Subcutaneous abdominal adipose tissue (tissue), 5 donors: ENCODE data around the gene ELOA2.
"Not testable (repeated sequence)": the region's sequence is repeated elsewhere in the genome, so short reads cannot be mapped to it uniquely, and the experiment has no call there.

Source experiments
- H3K27ac ChIP-seq: one replicate; pipeline ENCODE4 v1.7.0; 2013; ENCODE audit warnings: low read depth, mild to moderate bottlenecking, inconsistent platforms, low read length, moderate library complexity
- H3K27me3 ChIP-seq, 5 donors: one replicate each; pipeline ENCODE4 v1.7.0; 2013; ENCODE audit warnings: low read length in 5 of 5, inconsistent platforms in 1 of 5; ENCODE audit not compliant: control insufficient read depth in 5 of 5, insufficient read depth in 4 of 5
- H3K36me3 ChIP-seq, 5 donors: one replicate each; pipeline ENCODE4 v1.7.0; 2013; ENCODE audit warnings: low read length in 5 of 5; ENCODE audit not compliant: control insufficient read depth in 5 of 5, insufficient read depth in 5 of 5
- H3K4me1 ChIP-seq, 5 donors: one replicate each; pipeline ENCODE4 v1.7.0; 2013; ENCODE audit warnings: low read length in 5 of 5, mild to moderate bottlenecking in 3 of 5, moderate library complexity in 1 of 5; ENCODE audit not compliant: control insufficient read depth in 5 of 5, insufficient read depth in 5 of 5
- H3K4me3 ChIP-seq, 5 donors: one replicate each; pipeline ENCODE4 v1.7.0; 2013; ENCODE audit warnings: low read length in 5 of 5, low read depth in 1 of 5
- H3K9ac ChIP-seq, 5 donors: one replicate each; pipeline ENCODE4 v1.7.0; 2013; ENCODE audit warnings: low read length in 5 of 5, mild to moderate bottlenecking in 4 of 5, moderate library complexity in 3 of 5
- H3K9me3 ChIP-seq, 5 donors: one replicate each; pipeline ENCODE4 v1.7.0; 2013; ENCODE audit warnings: low read length in 5 of 5; ENCODE audit not compliant: control insufficient read depth in 5 of 5
- donor health status: healthy.
- donor health status: healthy.
- donor health status: healthy.
- donor health status: healthy.
- donor health status: healthy.

Gene ELOA2

GRCh38 chr18:47023769-47024465 lies 11.5 kb downstream of the ELOA2 start:
- H3K27ac ChIP-seq, H3K27me3 ChIP-seq, H3K36me3 ChIP-seq, H3K9ac ChIP-seq, H3K9me3 ChIP-seq, H3K4me3 ChIP-seq, H3K4me1 ChIP-seq: not testable (repeated sequence)

- not testable (repeated sequence) for H3K4me3 ChIP-seq, H3K4me1 ChIP-seq, H3K9ac ChIP-seq, H3K9me3 ChIP-seq, H3K27ac ChIP-seq, H3K36me3 ChIP-seq, H3K27me3 ChIP-seq
These were observed 12.6 kb downstream of the ELOA2 start for GRCh38 chr18:47022821-47023220.

- H3K4me1 ChIP-seq, H3K36me3 ChIP-seq, H3K9ac ChIP-seq, H3K27ac ChIP-seq, H3K9me3 ChIP-seq, H3K27me3 ChIP-seq, H3K4me3 ChIP-seq: not testable (repeated sequence)
These were observed 14.7 kb downstream of the ELOA2 start for GRCh38 chr18:47020757-47021156.

- not testable (repeated sequence) for H3K36me3 ChIP-seq, H3K9me3 ChIP-seq, H3K27me3 ChIP-seq, H3K9ac ChIP-seq, H3K4me1 ChIP-seq, H3K4me3 ChIP-seq, H3K27ac ChIP-seq
These were observed 15.6 kb downstream of the ELOA2 start for GRCh38 chr18:47019870-47020269.
